GM12892 (cell line): ENCODE measurements around the gene NOL11.
A peak's percentile ranks its signal among the peaks of the same experiment; 100 is the strongest.

ENCODE experiments used
- DNase-seq: peaks from one replicate; pipeline ENCODE4 v3.0.0; 2011; ENCODE audit not compliant: insufficient read length
- FAIRE-seq: peaks from 2 replicates; lab custom pipeline; 2011; peaks lifted over from hg19 to GRCh38; lab: Jason Lieb, UNC
- POLR2A ChIP-seq: IDR thresholded peaks from 2 replicates; pipeline ENCODE4 v1.6.1; 2011; ENCODE audit warnings: low read depth, low read length, control low read depth
- POLR2AphosphoS5 ChIP-seq: IDR thresholded peaks from 2 replicates; pipeline ENCODE4 v1.6.1; 2011; ENCODE audit warnings: low read depth, low read length, control low read depth
- TAF1 ChIP-seq: IDR thresholded peaks from 2 replicates; pipeline ENCODE4 v1.6.1; 2011; ENCODE audit warnings: low read depth, mild to moderate bottlenecking, control low read depth, low read length, borderline replicate concordance

Gene NOL11

DNA sequence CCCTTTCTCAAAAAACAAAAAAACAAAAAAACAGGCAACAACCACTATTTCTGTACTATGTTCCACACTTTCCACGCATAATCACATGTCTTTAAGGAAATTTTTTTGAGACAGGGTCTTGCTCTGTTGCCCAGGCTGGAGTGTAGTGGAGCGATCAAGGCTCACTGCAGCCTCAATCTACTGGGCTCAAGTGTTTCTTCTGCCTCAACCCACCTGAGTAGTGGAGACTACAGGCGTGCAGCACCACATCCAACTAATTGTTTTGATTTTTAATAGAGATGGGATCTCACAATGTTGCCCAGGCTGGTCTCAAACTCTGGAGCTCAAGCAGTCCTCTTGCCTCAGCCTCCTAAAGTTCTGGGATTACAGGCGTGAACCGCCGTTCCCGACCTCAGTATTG, 54.9 kb downstream of the NOL11 start:
- TF ChIP-seq POLR2A (no peak), TAF1 (no peak), POLR2AphosphoS5 (no peak)
- FAIRE-seq = no peak
- no peak for DNase-seq

DNA sequence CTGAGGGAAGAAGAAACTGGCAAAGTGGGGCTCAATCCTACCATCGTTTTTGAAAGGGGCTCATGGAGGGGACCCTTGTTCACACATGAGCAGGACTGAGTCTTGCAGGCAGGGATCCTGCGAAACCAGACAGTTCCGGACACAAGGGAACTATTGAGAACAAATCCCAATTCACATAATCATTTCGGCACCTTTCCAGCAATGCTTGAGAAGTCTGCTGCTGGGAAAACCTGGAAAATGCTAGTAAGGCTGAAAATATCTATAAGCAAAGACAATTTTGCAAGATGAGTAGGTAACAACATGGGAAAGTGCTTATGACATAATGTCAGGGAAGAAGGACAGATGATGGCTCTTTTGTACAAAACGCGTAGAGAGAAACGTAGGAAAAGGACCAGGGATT, 55.5 kb downstream of the NOL11 start:
- TF ChIP-seq TAF1 (no peak), POLR2A (no peak), POLR2AphosphoS5 (no peak)
- DNase-seq (no peak), FAIRE-seq (no peak)

DNA sequence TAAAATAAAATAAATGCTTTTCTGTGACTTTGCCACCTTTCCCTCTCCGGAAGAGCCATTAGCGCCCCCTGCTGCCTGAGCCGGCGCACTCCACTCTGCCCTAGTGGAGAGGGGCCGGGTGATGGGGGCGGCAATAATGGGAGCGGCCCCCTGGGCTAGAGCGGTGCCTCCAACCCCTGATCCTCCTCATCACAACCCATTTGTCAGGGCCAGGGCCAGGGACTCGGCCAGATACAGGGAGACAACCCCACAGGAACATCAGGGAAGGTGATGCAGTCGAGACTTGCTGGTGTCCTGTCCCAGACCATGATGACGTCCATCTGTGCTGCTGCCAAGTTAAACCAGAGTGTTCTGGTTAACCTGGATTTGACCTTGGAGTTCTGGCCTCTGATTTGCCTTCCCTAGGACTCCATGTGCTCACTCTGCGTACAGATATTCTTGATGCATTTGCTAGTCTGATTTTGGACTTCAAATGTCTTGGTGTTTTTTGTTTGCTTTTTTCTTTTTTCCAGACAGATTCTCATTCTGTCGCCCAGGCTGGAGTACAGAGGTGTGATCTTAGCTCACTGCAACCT, 61.4 kb downstream of the NOL11 start:
- FAIRE-seq = no peak
- peak; percentile 36 for DNase-seq
- TF ChIP-seq TAF1 (no peak), POLR2A (no peak), POLR2AphosphoS5 (no peak)

DNA sequence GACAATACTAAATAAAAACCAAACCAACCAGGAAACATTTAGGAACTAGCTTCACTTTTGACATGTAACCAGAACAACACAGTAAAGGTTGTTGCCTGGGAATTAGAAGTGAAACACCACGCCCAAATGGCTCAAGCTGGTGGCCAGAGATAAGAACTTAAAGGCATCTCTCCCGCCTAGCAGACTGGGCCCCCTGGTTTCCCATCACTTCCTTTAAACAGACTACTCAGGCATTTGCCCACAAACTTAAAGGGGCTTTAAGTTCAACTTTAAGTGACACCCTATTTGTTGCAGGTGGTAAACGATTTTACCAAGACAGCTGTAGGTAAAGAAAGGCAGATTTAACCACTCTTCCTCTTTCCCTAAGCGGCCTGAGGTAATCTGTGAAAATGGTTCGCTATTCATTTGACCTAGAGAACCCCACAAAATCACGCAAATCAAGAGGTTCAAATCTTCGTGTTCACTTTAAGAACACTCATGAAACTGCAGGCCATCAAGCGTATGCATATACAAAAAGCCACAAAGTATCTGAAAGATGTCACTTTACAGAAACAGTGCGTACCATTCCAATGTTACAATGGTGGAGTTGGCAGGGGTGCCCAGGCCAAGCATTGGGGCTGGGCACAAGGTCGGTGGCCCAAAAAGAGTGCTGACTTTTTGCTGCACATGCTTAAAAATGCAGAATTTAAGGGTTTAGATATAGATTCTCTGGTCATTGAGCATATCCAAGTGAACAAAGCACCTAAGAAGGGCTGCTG, 66.8 kb downstream of the NOL11 start:
- DNase-seq = no peak
- no peak for TF ChIP-seq POLR2A
- TF ChIP-seq POLR2AphosphoS5 = no peak
- TF ChIP-seq TAF1 = no peak
- peak; percentile 40 for FAIRE-seq

DNA sequence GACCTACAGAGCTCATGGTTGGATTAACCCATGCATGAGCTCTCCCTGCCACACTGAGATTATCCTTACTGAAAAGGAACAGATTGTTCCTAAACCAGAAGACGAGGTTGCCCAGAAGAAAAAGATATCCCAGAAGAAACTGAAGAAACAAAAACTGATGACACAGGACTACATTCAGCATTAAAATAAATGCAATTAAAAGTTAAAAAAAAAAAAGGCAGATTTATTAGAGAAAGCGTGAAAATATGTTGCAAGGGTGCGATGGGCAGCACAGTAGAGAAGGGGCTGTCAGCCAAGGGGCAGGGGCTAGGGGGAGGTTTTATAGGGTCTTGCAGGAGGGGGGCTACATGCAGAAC, 67.4 kb downstream of the NOL11 start:
- FAIRE-seq = no peak
- TF ChIP-seq POLR2AphosphoS5 = no peak
- no peak for TF ChIP-seq TAF1
- no peak for TF ChIP-seq POLR2A

DNA sequence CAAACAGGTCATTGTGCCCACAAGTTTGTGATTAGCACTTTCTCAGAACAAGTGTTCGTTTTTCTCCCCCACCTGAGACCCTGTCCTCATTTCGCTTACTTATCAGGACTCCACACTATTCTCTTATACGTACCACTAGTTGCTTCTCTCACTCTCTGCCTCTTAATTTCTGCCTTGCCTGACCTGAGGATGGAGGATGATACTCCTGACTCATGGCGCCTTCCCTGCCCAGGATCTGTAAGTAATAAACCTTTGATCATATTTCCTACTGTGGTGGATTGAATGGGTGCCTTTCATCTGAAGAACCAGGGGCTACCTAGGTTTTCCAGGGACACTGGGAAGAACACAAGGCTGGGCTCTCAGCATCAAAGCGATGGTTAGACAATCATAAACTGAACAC, 67.8 kb downstream of the NOL11 start:
- FAIRE-seq = no peak
- TF ChIP-seq POLR2A (no peak), TAF1 (no peak), POLR2AphosphoS5 (no peak)
- DNase-seq = no peak

More for the DNA sequence above, 67.4 kb downstream of the NOL11 start:
- no peak for DNase-seq
